Suprapubic skin (tissue), 4 donors: ENCODE data around the gene NPAS3. TPM values are rescaled to one million over a fixed set of nuclear protein-coding genes. Genes with fewer than 3 reads are reported as not detected.

Source experiments
- DNase-seq, 2 donors: peaks; one replicate each; pipeline ENCODE4 v3.0.0-alpha.2; 2019; ENCODE audit warnings: low spot score in 2 of 2
- H3K27ac ChIP-seq: fragments of 200-600 bp; sonication (generic); one replicate; pipeline ENCODE4 v1.5.1; 2019
- H3K27me3 ChIP-seq: fragments of 200-600 bp; sonication (generic); one replicate; pipeline ENCODE4 v1.5.1; 2019
- H3K36me3 ChIP-seq: fragments of 200-600 bp; sonication (generic); one replicate; pipeline ENCODE4 v1.5.1; 2019
- H3K4me1 ChIP-seq: fragments of 200-600 bp; sonication (generic); one replicate; pipeline ENCODE4 v1.5.1; 2019
- H3K4me3 ChIP-seq: fragments of 200-600 bp; sonication (generic); one replicate; pipeline ENCODE4 v1.5.1; 2019; ENCODE audit warnings: mild to moderate bottlenecking
- H3K9me3 ChIP-seq: fragments of 200-600 bp; sonication (generic); one replicate; pipeline ENCODE4 v1.5.1; 2019
- CTCF ChIP-seq, 2 donors: fragments of 200-600 bp in 1 of 2; fragments of 450-650 bp in 1 of 2; sonication (generic) in 1 of 2; IDR thresholded peaks; one replicate each; pipeline ENCODE4 v1.5.1; 2016 to 2019; ENCODE audit warnings: antibody characterized with exemption in 2 of 2, mild to moderate bottlenecking in 1 of 2, moderate library complexity in 1 of 2
- EP300 ChIP-seq: sonication (generic); formaldehyde crosslinking; IDR thresholded peaks from one replicate; pipeline ENCODE4 v1.6.1; 2017; ENCODE audit warnings: antibody characterized with exemption
- POLR2A ChIP-seq, 2 donors: fragments of 450-650 bp; IDR thresholded peaks; one replicate each; pipeline ENCODE4 v1.6.1; 2017; ENCODE audit warnings: antibody characterized with exemption in 2 of 2, mild to moderate bottlenecking in 2 of 2, moderate library complexity in 2 of 2
- POLR2AphosphoS5 ChIP-seq, 3 donors: sonication (generic); formaldehyde crosslinking; IDR thresholded peaks; one replicate each; pipeline ENCODE4 v1.6.1; 2017; ENCODE audit warnings: antibody characterized with exemption in 3 of 3
- WGBS: methylation state at CpG from one replicate; pipeline ENCODE4 v1.1.5; 2018; 5-methylcytosine and 5-hydroxymethylcytosine counted together
- total RNA-seq, 4 donors: library from RNA; depleted of rRNA; stranded (reverse); fragments of >200 nt; gene quantifications; one replicate each; pipeline ENCODE4 v1.1.0, GENCODE V29; 2016

Gene NPAS3
- total RNA-seq, 4 donors from 2014 or later = 0.17 to 0.45 (median 0.29) TPM; not detected in 1

GRCh38 chr14:33467971-33468370 lies 529.3 kb downstream of the NPAS3 start:
- Histone ChIP-seq H3K4me1 (no peaks in the 10 kb centered on the region), H3K27ac (no peak overlapping the region), H3K27me3 (no peaks in the 10 kb centered on the region), H3K9me3 (no peaks in the 10 kb centered on the region), H3K4me3 (no peak overlapping the region), H3K36me3 (no peaks in the 10 kb centered on the region)
- DNase-seq = no peak
- TF ChIP-seq POLR2A (IDR thresholded peaks at IDR 0.05) = no peak
- TF ChIP-seq EP300 = no peak
- no peak for TF ChIP-seq CTCF (IDR thresholded peaks at IDR 0.05)
- TF ChIP-seq POLR2AphosphoS5 (IDR thresholded peaks at IDR 0.05) = no peak
- WGBS = 83% methylated on average over 4 of the region's 4 CpGs

GRCh38 chr14:33469898-33470297 lies 531.2 kb downstream of the NPAS3 start:
- no peak for TF ChIP-seq CTCF (IDR thresholded peaks at IDR 0.05)
- no peak for TF ChIP-seq POLR2AphosphoS5 (IDR thresholded peaks at IDR 0.05)
- no peak for TF ChIP-seq EP300
- no peak for TF ChIP-seq POLR2A (IDR thresholded peaks at IDR 0.05)
- 25% methylated on average over 1 of the region's 1 CpG for WGBS
- H3K36me3 ChIP-seq = no peaks in the 10 kb centered on the region
- H3K27me3 ChIP-seq = no peaks in the 10 kb centered on the region
- H3K4me3 ChIP-seq = no peak overlapping the region
- H3K4me1 ChIP-seq = no peaks in the 10 kb centered on the region
- no peaks in the 10 kb centered on the region for H3K9me3 ChIP-seq
- DNase-seq = no peak
- no peak overlapping the region for H3K27ac ChIP-seq

- no peak overlapping the region for H3K4me3 ChIP-seq
- no peaks in the 10 kb centered on the region for H3K36me3 ChIP-seq
- no peak for DNase-seq
- H3K9me3 ChIP-seq = no peaks in the 10 kb centered on the region
- 97% methylated on average over 6 of the region's 6 CpGs for WGBS
- H3K27ac ChIP-seq = no peak overlapping the region
- H3K27me3 ChIP-seq = no peaks in the 10 kb centered on the region
- H3K4me1 ChIP-seq = no peaks in the 10 kb centered on the region
- no peak for TF ChIP-seq POLR2AphosphoS5 (IDR thresholded peaks at IDR 0.05)
- TF ChIP-seq EP300 = no peak
- no peak for TF ChIP-seq POLR2A (IDR thresholded peaks at IDR 0.05)
- TF ChIP-seq CTCF (IDR thresholded peaks at IDR 0.05) = no peak
Measured at GRCh38 chr14:33471776-33472175, 533.1 kb downstream of the NPAS3 start.

GRCh38 chr14:33475623-33476022 lies 536.9 kb downstream of the NPAS3 start:
- 79% methylated on average over 4 of the region's 4 CpGs for WGBS
- no peak for DNase-seq

GRCh38 chr14:33477797-33478196 lies 539.1 kb downstream of the NPAS3 start:
- Histone ChIP-seq H3K27ac (no peak overlapping the region), H3K4me3 (no peak overlapping the region), H3K27me3 (no peaks in the 10 kb centered on the region), H3K36me3 (no peaks in the 10 kb centered on the region), H3K9me3 (no peaks in the 10 kb centered on the region), H3K4me1 (no peaks in the 10 kb centered on the region)
- 64% methylated on average over 3 of the region's 3 CpGs for WGBS
- TF ChIP-seq POLR2A (IDR thresholded peaks at IDR 0.05) = no peak
- TF ChIP-seq EP300 = no peak
- no peak for TF ChIP-seq CTCF (IDR thresholded peaks at IDR 0.05)
- TF ChIP-seq POLR2AphosphoS5 (IDR thresholded peaks at IDR 0.05) = no peak
- no peak for DNase-seq

More at GRCh38 chr14:33475623-33476022, 536.9 kb downstream of the NPAS3 start:
- no peaks in the 10 kb centered on the region for H3K27me3 ChIP-seq
- no peaks in the 10 kb centered on the region for H3K36me3 ChIP-seq
- no peak overlapping the region for H3K4me3 ChIP-seq
- H3K27ac ChIP-seq = no peak overlapping the region
- TF ChIP-seq EP300 = no peak
- no peak for TF ChIP-seq CTCF (IDR thresholded peaks at IDR 0.05)
- TF ChIP-seq POLR2AphosphoS5 (IDR thresholded peaks at IDR 0.05) = no peak
- H3K9me3 ChIP-seq = no peaks in the 10 kb centered on the region
- H3K4me1 ChIP-seq = no peaks in the 10 kb centered on the region
